ENCODE measurements around the gene MS4A10.

DNA sequence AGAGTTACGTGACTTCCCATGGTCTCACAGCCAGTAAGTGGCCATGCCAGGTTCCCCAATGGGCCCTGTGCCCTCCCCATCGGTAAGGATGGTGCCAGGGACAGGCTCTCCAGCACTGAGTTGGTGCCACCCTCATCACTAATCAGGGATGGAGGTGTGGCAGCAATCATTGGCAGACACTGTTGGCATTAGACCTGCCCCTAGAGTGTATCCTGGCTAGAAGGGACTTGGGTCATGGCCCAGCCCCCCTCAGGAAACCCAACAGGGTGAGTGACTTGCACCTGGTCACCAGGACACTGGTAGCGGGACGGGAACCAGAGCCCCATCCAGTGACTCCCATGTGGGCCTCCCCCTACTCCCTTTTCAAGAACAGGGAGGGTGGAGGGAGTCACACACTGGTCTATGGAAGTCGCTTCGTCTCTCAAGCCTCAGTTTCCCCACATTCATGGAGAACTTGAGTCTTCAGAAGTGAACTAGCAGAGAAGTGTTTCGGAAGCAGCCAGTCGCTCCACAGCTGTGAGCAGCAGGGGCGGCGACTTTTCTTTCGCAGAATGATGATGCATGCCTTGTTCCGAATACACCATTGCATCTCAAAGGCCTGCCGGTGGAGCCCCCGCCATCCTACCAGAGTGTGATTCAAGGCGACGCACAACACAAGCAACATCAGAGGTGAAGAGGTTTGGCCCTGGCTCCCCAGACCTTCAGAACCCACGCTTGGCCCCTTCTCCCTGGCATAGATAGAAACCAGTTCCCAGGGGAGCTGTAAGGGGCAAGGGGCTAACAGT, 12.9 kb downstream of the MS4A10 start:
- no peak for TF ChIP-seq ZSCAN29 (IDR thresholded peaks at IDR 0.05)
- no peak for TF ChIP-seq REST (IDR thresholded peaks at IDR 0.05; ENCODE audit: borderline replicate concordance)
- no peak for TF ChIP-seq REST (CRISPR knock-in tag; IDR thresholded peaks at IDR 0.05; ENCODE audit: low read depth)
- TF ChIP-seq, protein P1, sequence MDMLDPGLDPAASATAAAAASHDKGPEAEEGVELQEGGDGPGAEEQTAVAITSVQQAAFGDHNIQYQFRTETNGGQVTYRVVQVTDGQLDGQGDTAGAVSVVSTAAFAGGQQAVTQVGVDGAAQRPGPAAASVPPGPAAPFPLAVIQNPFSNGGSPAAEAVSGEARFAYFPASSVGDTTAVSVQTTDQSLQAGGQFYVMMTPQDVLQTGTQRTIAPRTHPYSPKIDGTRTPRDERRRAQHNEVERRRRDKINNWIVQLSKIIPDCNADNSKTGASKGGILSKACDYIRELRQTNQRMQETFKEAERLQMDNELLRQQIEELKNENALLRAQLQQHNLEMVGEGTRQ (CRISPR knock-in tag; IDR thresholded peaks at IDR 0.05) = no peak
- no peak for TF ChIP-seq YY1 (IDR thresholded peaks at IDR 0.05; ENCODE audit: borderline replicate concordance in 1 of 3, control insufficient read depth in 1 of 3, extremely low read depth in 1 of 3, insufficient read depth in 3 of 3, insufficient read length in 1 of 3, insufficient replicate concordance in 2 of 3, low read depth in 1 of 3, low read length in 2 of 3)
- TF ChIP-seq RB1 (IDR thresholded peaks at IDR 0.05; ENCODE audit: low read depth) = no peak
- TF ChIP-seq JUND (IDR thresholded peaks at IDR 0.05; ENCODE audit: borderline replicate concordance, low read depth, low read length) = no peak
- no peak for TF ChIP-seq JUND (tag; IDR thresholded peaks at IDR 0.05; ENCODE audit: borderline replicate concordance, low read depth, low read length)
- no peak for TF ChIP-seq CEBPB (tag; IDR thresholded peaks at IDR 0.05)
- no peak for TF ChIP-seq TGIF2 (CRISPR knock-in tag; IDR thresholded peaks at IDR 0.05)
- TF ChIP-seq, protein P2, sequence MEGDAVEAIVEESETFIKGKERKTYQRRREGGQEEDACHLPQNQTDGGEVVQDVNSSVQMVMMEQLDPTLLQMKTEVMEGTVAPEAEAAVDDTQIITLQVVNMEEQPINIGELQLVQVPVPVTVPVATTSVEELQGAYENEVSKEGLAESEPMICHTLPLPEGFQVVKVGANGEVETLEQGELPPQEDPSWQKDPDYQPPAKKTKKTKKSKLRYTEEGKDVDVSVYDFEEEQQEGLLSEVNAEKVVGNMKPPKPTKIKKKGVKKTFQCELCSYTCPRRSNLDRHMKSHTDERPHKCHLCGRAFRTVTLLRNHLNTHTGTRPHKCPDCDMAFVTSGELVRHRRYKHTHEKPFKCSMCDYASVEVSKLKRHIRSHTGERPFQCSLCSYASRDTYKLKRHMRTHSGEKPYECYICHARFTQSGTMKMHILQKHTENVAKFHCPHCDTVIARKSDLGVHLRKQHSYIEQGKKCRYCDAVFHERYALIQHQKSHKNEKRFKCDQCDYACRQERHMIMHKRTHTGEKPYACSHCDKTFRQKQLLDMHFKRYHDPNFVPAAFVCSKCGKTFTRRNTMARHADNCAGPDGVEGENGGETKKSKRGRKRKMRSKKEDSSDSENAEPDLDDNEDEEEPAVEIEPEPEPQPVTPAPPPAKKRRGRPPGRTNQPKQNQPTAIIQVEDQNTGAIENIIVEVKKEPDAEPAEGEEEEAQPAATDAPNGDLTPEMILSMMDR (IDR thresholded peaks at IDR 0.05 in 2 of 3, conservative IDR thresholded peaks at IDR 0.05 in 1 of 3; ENCODE audit: insufficient read depth in 2 of 3, low read depth in 1 of 3, low read length in 3 of 3) = no peak
- TF ChIP-seq AFF4 (CRISPR knock-in tag; IDR thresholded peaks at IDR 0.05) = no peak
- no peak for TF ChIP-seq EZH2 (IDR thresholded peaks at IDR 0.05; ENCODE audit: borderline replicate concordance, low read depth, low read length)
